Fibroblast of lung (primary cell): ENCODE results near the gene DOCK7. TPM values are rescaled to one million over a fixed set of nuclear protein-coding genes. Genes with fewer than 3 reads are reported as not detected.
A peak's percentile ranks its signal among the peaks of the same experiment; 100 is the strongest.

Experiments used
- DNase-seq, 2 donors: peaks; one replicate each; pipeline versions ENCODE4 v3.0.0 to v3.0.0-alpha.2; 2010; ENCODE audit warnings: low read depth in 2 of 2
- H2AFZ ChIP-seq: 2 replicates; pipeline ENCODE4 v1.5.1; 2012; ENCODE audit warnings: low read length, control low read depth, inconsistent platforms
- H3K27ac ChIP-seq: 2 replicates; pipeline ENCODE4 v1.5.1; 2011; ENCODE audit warnings: low read length, control low read depth; ENCODE audit not compliant: insufficient read depth
- H3K27me3 ChIP-seq: 2 replicates; pipeline ENCODE4 v1.5.1; 2011; ENCODE audit warnings: mild to moderate bottlenecking, low read length; ENCODE audit not compliant: control insufficient read depth, insufficient read depth
- H3K36me3 ChIP-seq: 2 replicates; pipeline ENCODE4 v1.5.1; 2011; ENCODE audit warnings: low read length; ENCODE audit not compliant: control insufficient read depth, insufficient read depth
- H3K4me1 ChIP-seq: 2 replicates; pipeline ENCODE4 v1.5.1; 2011; ENCODE audit warnings: low read length; ENCODE audit not compliant: control insufficient read depth, insufficient read depth; ENCODE audit errors: extremely low read depth
- H3K4me2 ChIP-seq: 2 replicates; pipeline ENCODE4 v1.5.1; 2011; ENCODE audit warnings: low read length, control low read depth; ENCODE audit not compliant: insufficient read depth; ENCODE audit errors: extremely low read depth
- H3K4me3 ChIP-seq, 4 experiments: fragments of 200-600 bp in 1 of 4; sonication (generic) in 1 of 4; replicated peaks in 1 of 4; 2 replicates each; pipeline ENCODE4 v1.5.1; 2011 to 2016; ENCODE audit warnings: low read length in 4 of 4, low read depth in 3 of 4, mild to moderate bottlenecking in 3 of 4, control low read depth in 2 of 4, inconsistent platforms in 1 of 4, mixed read lengths in 1 of 4; ENCODE audit not compliant: insufficient read depth in 1 of 4; ENCODE audit errors: control extremely low read depth in 1 of 4
- H3K79me2 ChIP-seq: 2 replicates; pipeline ENCODE4 v1.5.1; 2012; ENCODE audit warnings: mild to moderate bottlenecking, low read length, inconsistent platforms; ENCODE audit not compliant: control insufficient read depth, insufficient read depth
- H3K9ac ChIP-seq: 2 replicates; pipeline ENCODE4 v1.5.1; 2011; ENCODE audit warnings: mild to moderate bottlenecking, low read length, control low read depth; ENCODE audit not compliant: insufficient read depth
- H3K9me3 ChIP-seq: 2 replicates; pipeline ENCODE4 v1.5.1; 2012; ENCODE audit warnings: low read depth, low read length; ENCODE audit not compliant: control insufficient read depth, insufficient read depth
- H4K20me1 ChIP-seq: 2 replicates; pipeline ENCODE4 v1.5.1; 2011; ENCODE audit warnings: low read length; ENCODE audit not compliant: control insufficient read depth, insufficient read depth; ENCODE audit errors: extremely low read depth
- CTCF ChIP-seq, 2 donors: IDR thresholded peaks in 1 of 2; conservative IDR thresholded peaks in 1 of 2; 1 replicate in 1 of 2; 2 replicates in 1 of 2; pipeline ENCODE4 v1.5.1; 2011 to 2012; ENCODE audit warnings: low read length in 2 of 2, control low read depth in 1 of 2, inconsistent platforms in 1 of 2, low read depth in 1 of 2, mild to moderate bottlenecking in 1 of 2
- EZH2 ChIP-seq: IDR thresholded peaks from 2 replicates; pipeline ENCODE4 v1.5.1; 2012; ENCODE audit warnings: low read length, control low read depth, mild to moderate bottlenecking; ENCODE audit errors: missing control alignments
- polyA plus RNA-seq, 2 donors: library from polyadenylated mRNA; depleted of rRNA in 1 of 2; stranded (reverse) in 1 of 2; unstranded in 1 of 2; fragments of >200 nt; gene quantifications; 2 replicates each; pipeline ENCODE4 v1.2.1, GENCODE V29; 2011 to 2012; ENCODE audit warnings: missing spikeins in 1 of 2
- total RNA-seq: library from RNA; depleted of rRNA; stranded (reverse); fragments of >200 nt; gene quantifications from 2 replicates; pipeline ENCODE4 v1.2.1, GENCODE V29; 2014

DOCK7 gene
- total and polyA plus RNA-seq, 2 donors (not counting 1 experiment from before 2014, with no cell fraction given): 66.5 to 153 TPM

GRCh38 chr1:62439652-62440371 lies 248.4 kb downstream of the DOCK7 start:
- Histone ChIP-seq H3K9me3 (no peaks in the 10 kb centered on the region), H4K20me1 (no peaks in the 10 kb centered on the region), H3K27me3 (no peaks in the 10 kb centered on the region), H3K4me3 (peak overlapping the region in 3 of 4 experiments; percentile 12 to 35 (median 22)), H3K27ac (no peak overlapping the region), H3K4me2 (peak overlapping the region; percentile 61), H2AFZ (no peak overlapping the region), H3K4me1 (no peaks in the 10 kb centered on the region), H3K79me2 (peaks cover 63% of the 10 kb centered on the region), H3K9ac (no peak overlapping the region), H3K36me3 (no peaks in the 10 kb centered on the region)
- peak in 1 of 2 donors; percentile 52 for DNase-seq
- TF ChIP-seq CTCF (conservative IDR thresholded peaks at IDR 0.05 in 1 of 2, IDR thresholded peaks at IDR 0.05 in 1 of 2; ENCODE audit: low read depth in 1 of 2, low read length in 2 of 2): no peak
- TF ChIP-seq EZH2: no peak

DNA sequence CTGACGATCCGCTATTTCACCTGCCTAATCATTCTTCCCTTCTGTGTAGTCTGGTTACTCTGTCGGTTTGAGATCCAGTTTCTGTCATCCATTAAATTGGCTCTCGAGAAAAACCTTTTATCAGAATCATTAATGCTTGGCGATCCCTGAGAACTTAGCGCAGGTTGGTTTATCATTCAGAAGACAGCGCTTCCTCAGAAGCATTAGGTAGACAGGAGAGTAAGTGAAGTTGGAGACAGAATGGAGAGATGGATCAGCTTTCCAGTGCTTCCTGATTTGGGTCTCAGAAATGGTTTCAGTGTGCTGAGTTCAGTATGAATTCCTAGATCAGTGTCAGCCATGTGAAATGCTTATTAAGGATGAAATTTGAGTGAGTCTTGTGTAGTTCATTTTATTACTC lies 250.0 kb downstream of the DOCK7 start:
- Histone ChIP-seq H2AFZ (no peak overlapping the region), H3K27me3 (no peaks in the 10 kb centered on the region), H3K4me1 (no peaks in the 10 kb centered on the region), H3K4me2 (peak overlapping the region; percentile 98), H3K9ac (peak overlapping the region; percentile 100), H3K27ac (peak overlapping the region; percentile 99), H3K36me3 (no peaks in the 10 kb centered on the region), H3K79me2 (peaks cover 57% of the 10 kb centered on the region), H3K9me3 (no peaks in the 10 kb centered on the region), H3K4me3 (peak overlapping the region; percentile 75 to 98 (median 90)), H4K20me1 (no peaks in the 10 kb centered on the region)
- TF ChIP-seq CTCF (conservative IDR thresholded peaks at IDR 0.05 in 1 of 2, IDR thresholded peaks at IDR 0.05 in 1 of 2; ENCODE audit: low read depth in 1 of 2, low read length in 2 of 2): no peak
- no peak for TF ChIP-seq EZH2
- DNase-seq: peak; percentile 10 to 17

DNA sequence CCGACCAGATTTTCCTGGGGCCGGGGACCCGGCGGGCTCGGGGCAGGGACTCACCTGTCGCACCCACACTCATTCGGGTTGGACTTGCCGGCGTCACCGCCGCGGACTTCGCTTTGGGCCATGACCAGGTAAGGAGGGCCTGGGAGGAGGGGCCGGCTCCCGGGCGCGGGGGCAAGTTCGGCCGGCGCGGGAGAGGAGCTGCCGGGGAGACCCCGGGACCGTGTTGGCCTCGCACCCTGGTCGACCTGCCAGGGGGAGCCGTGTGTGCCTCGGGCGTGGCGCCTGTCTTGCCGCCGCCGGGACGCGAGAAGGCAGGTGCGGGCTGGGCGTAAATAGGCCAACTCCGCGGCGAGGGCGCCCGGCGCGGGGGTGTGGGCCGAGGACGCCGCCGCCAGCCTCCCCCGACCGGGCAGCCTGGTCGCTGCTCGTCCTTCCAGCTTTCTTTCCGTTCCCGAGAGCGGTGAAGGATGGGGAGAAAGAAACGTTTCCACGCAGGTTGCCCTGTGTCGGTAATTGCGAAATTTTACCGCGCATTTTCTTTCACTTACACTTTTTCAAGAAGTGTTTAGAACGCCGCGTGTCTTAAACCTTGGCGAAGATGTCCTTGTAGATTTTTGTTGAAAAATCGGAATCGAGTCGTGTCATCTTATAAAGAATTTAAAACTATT lies 250.8 kb downstream of the DOCK7 start:
- peak overlapping the region; percentile 100 for H3K9ac ChIP-seq
- H3K36me3 ChIP-seq: no peaks in the 10 kb centered on the region
- no peaks in the 10 kb centered on the region for H3K4me1 ChIP-seq
- TF ChIP-seq CTCF (conservative IDR thresholded peaks at IDR 0.05 in 1 of 2, IDR thresholded peaks at IDR 0.05 in 1 of 2; ENCODE audit: low read depth in 1 of 2, low read length in 2 of 2): no peak
- no peak for TF ChIP-seq EZH2
- peaks cover 52% of the 10 kb centered on the region for H3K79me2 ChIP-seq
- H4K20me1 ChIP-seq: no peaks in the 10 kb centered on the region
- no peaks in the 10 kb centered on the region for H3K27me3 ChIP-seq
- H3K4me3 ChIP-seq: peak overlapping the region; percentile 75 to 98 (median 90)
- peak; percentile 11 to 23 for DNase-seq
- no peaks in the 10 kb centered on the region for H3K9me3 ChIP-seq
- H3K4me2 ChIP-seq: peak overlapping the region; percentile 98
- peak overlapping the region; percentile 99 for H3K27ac ChIP-seq
- peak overlapping the region; percentile 98 for H2AFZ ChIP-seq
